Endothelial cell of umbilical vein (primary cell): Measurements from ENCODE around the gene B4GALNT1.

Experiments used
- CTCF ChIP-seq, 2 donors: IDR thresholded peaks; 1 replicate in 1 of 2; 2 replicates in 1 of 2; pipeline ENCODE4 v1.5.1; 2011; ENCODE audit warnings: low read length in 2 of 2, mild to moderate bottlenecking in 2 of 2, moderate library complexity in 2 of 2, control low read depth in 1 of 2, inconsistent platforms in 1 of 2, low read depth in 1 of 2; ENCODE audit not compliant: insufficient read depth in 1 of 2; ENCODE audit errors: extremely low read depth in 1 of 2
- MAX ChIP-seq: IDR thresholded peaks from 2 replicates; pipeline ENCODE4 v1.6.1; 2011; ENCODE audit not compliant: insufficient read depth, insufficient read length
- POLR2A ChIP-seq: IDR thresholded peaks from 2 replicates; pipeline ENCODE4 v1.6.1; 2012; ENCODE audit warnings: low read depth, mild to moderate bottlenecking, control low read depth, low read length
- POLR2AphosphoS5 ChIP-seq: IDR thresholded peaks from 2 replicates; pipeline ENCODE4 v1.6.1; 2012; ENCODE audit warnings: low read depth, mild to moderate bottlenecking, control low read depth, low read length, moderate library complexity; ENCODE audit not compliant: insufficient read depth

GRCh38 chr12:57679697-57680096, 46.7 kb upstream of the B4GALNT1 start:
- TF ChIP-seq CTCF (IDR thresholded peaks at IDR 0.05; ENCODE audit: extremely low read depth in 1 of 2, insufficient read depth in 1 of 2, low read depth in 1 of 2, low read length in 2 of 2) (no peak), POLR2A (no peak), POLR2AphosphoS5 (no peak), MAX (no peak)
